ENCODE measurements around the gene MTMR11.
A peak's percentile ranks its signal among the peaks of the same experiment; 100 is the strongest.

The MTMR11 gene

DNA sequence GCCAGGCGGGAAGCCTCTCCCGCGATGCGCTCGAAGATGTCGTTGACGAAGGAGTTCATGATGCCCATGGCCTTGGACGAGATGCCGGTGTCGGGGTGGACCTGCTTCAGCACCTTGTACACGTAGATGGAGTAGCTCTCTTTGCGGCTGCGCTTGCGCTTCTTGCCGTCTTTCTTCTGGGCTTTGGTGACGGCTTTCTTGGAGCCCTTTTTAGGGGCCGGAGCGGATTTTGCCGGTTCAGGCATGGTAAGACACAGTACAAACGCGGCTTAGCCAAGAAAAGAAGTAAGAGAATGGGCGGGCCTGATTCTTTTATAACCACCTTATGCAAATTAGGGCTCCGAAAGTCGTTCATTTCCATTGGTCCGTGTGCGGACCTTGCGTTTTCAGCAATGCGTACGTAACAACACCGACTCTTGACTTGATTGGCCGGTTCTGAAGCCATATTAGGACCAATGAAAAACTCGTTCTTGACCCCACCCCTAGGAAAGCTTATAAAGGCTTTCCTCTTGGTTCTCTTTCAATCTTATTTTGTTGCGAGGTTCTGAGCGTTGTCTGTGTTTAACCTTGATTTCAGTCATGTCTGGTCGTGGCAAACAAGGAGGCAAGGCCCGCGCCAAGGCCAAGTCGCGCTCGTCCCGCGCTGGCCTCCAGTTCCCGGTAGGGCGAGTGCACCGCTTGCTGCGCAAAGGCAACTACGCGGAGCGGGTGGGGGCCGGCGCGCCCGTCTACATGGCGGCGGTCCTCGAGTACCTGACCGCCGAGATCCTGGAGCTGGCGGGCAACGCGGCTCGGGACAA, 50.1 kb downstream of the MTMR11 start:
- TF ChIP-seq, protein P1, sequence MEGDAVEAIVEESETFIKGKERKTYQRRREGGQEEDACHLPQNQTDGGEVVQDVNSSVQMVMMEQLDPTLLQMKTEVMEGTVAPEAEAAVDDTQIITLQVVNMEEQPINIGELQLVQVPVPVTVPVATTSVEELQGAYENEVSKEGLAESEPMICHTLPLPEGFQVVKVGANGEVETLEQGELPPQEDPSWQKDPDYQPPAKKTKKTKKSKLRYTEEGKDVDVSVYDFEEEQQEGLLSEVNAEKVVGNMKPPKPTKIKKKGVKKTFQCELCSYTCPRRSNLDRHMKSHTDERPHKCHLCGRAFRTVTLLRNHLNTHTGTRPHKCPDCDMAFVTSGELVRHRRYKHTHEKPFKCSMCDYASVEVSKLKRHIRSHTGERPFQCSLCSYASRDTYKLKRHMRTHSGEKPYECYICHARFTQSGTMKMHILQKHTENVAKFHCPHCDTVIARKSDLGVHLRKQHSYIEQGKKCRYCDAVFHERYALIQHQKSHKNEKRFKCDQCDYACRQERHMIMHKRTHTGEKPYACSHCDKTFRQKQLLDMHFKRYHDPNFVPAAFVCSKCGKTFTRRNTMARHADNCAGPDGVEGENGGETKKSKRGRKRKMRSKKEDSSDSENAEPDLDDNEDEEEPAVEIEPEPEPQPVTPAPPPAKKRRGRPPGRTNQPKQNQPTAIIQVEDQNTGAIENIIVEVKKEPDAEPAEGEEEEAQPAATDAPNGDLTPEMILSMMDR (IDR thresholded peaks at IDR 0.05; ENCODE audit: insufficient read depth, low read depth, low read length, missing control alignments), result no peak
- DNase-seq (ENCODE audit: low read depth), result peak; percentile 99

DNA sequence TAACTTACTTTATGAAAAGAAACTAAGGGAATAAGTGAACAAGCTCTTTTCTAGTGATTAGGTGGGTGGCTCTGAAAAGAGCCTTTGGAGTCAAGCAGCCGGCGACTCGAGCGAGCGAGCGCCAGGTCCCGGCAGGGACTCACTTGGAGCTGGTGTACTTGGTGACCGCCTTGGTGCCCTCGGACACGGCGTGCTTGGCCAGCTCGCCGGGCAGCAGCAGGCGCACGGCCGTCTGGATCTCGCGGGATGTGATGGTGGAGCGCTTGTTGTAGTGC, 50.6 kb downstream of the MTMR11 start:
- DNase-seq (ENCODE audit: low read depth), result peak; percentile 39

More for the DNA sequence above, 50.1 kb downstream of the MTMR11 start:
- H3K4me3 ChIP-seq (ENCODE audit: low read length), result peak overlapping the region; percentile 91

DNA sequence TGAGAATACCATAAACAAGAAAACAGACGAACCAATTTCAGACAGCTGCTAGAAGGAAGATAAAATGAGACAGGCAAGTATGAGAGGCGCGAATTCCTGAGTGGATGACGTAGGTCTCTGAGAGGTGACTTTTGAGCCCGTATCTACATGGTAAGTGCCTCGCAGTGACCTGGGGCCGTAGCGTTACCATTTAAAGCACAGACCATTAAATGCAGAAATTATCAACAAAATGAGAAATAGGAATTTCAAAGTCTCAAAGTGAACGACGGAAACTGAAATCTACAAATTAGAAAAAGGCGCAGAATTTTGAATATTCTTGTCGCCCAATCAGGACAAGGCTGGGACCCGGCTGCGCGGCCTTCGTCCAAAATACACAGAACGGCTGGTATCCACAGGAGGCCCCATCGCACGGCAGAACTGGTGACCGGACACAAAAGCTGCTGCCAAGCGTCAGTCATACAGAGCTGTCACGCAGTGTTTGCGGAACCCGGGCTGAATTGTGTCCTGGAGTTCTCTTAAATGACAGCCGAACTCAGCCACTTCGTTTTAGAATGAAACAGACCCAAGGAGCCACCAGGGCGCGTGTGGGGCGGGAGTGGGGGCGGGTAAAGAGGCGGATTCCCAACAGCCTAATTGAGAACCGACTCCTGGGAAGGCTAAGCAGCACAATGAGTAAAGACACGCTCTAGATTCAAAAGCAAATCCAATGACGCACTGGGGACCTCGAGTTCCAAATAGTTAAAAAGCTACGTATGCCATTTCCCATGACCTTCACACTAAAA, 51.1 kb downstream of the MTMR11 start:
- peak overlapping the region; percentile 91 for H3K4me3 ChIP-seq (ENCODE audit: low read length)
- peak; percentile 66 for DNase-seq (ENCODE audit: low read depth)
- TF ChIP-seq, protein P1 (IDR thresholded peaks at IDR 0.05; ENCODE audit: insufficient read depth, low read depth, low read length, missing control alignments), result peak; percentile 24

More for the DNA sequence above, 50.6 kb downstream of the MTMR11 start:
- peak overlapping the region; percentile 91 for H3K4me3 ChIP-seq (ENCODE audit: low read length)

DNA sequence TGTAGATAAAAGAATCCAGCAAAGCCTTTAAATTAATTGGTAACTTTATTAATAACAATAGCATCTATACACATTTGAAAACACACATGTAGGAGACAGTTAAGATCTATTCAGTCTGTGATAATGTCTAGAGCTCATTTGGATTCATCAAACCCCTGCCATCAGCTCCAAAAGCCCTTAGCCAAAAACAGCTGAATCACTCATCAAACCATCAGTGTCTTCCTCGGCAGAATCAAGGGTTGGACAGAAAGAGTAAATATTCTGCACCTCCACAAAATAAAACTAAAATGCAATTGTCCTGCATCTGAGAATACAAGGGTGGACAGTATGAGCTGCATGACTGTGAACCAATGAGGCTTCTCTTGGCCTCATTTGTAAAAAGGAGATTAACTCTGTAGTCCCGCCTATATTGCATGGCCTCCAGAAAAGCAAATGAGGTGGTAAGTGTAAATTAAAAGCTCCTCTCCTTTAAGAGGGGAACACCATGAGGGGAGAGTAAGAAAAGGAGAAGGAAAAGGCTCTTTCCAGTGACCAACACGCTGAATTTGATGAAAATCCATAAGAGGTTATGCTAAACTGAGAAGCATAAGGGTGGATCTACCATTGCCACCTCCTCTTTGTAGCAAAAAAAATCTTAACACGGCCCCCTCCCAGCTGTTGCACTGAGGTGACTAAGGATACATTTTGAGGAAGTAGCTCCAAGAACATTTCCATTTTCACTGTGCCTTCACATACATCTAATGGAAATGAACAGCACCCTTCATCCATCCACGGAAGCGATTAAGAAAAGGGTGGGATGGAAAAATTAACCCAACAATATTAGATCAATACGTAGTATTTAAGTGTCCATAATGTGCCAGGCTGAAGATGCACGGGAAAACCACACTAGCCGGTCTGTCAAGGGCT, 52.0 kb downstream of the MTMR11 start:
- peak overlapping the region; percentile 91 for H3K4me3 ChIP-seq (ENCODE audit: low read length)
- DNase-seq (ENCODE audit: low read depth), result no peak
- TF ChIP-seq, protein P1 (IDR thresholded peaks at IDR 0.05; ENCODE audit: insufficient read depth, low read depth, low read length, missing control alignments), result no peak

DNA sequence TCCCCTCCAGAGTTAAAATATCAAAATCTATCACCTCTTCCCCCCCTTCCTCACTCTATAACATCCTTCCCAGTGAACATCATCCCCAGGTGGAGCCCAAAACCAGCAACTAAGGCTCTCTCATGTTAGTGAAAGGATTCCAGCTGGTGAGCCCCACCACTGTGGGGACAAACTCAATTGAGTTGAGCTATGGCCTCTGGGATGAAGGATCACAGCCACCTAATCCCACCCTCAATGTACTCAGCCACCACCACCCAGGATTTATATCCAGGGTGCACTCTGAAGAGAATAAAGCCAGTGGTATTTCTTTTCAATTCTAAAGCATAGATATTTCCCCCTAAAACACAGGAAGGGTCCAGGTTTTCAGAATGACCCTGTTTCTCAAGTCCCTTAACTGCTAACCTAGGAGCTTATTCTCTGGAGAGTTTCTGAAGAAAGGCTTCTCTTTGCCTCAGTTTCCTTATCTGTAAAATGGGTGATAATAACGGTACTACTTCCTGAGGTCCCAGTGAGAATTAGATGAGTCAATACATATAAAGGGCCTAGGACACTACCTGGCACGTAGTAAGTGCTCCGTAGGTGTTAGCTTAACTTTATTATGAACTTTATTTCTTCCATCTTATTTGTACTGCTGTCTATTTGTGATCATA, 53.0 kb downstream of the MTMR11 start:
- TF ChIP-seq, protein P1 (IDR thresholded peaks at IDR 0.05; ENCODE audit: insufficient read depth, low read depth, low read length, missing control alignments), result no peak
- DNase-seq (ENCODE audit: low read depth), result no peak
- H3K4me3 ChIP-seq (ENCODE audit: low read length), result no peak overlapping the region

DNA sequence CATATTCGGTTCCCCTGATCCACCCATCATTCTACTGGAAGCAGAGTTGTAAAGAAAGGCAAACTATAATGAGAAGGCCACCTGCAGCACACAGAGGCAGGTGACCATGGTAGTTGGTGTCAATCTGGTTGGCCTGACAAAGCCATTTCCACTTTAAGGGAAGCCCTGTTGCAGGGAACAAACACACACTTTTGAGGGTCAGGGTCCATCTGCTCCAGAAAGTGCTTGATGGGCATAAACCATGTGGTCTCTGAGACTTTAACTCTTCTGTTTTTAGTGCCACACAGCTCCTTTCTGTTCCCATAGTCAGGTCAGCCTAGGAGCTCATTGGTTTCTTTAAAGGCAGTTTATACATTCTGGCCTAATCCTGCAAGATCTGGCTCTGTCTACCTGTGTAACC, 54.8 kb downstream of the MTMR11 start:
- TF ChIP-seq, protein P1 (IDR thresholded peaks at IDR 0.05; ENCODE audit: insufficient read depth, low read depth, low read length, missing control alignments), result no peak
- no peak overlapping the region for H3K4me3 ChIP-seq (ENCODE audit: low read length)
- no peak for DNase-seq (ENCODE audit: low read depth)
